Measurements from ENCODE around the gene SSRP1. TPM values are rescaled to one million over a fixed set of nuclear protein-coding genes. Genes with fewer than 3 reads are reported as not detected.
"Not testable (repeated sequence)": the region's sequence is repeated elsewhere in the genome, so short reads cannot be mapped to it uniquely, and the experiment has no call there.

The SSRP1 gene
- total and polyA plus RNA-seq, 2 donors (not counting 1 experiment from before 2014, with no cell fraction given): 52.7 to 94.1 TPM

GRCh38 chr11:57287884-57288283 is 47.8 kb downstream of the SSRP1 start:
- Histone ChIP-seq H3K36me3 (ENCODE audit: control insufficient read depth, insufficient read depth, low read length) (no peaks in the 10 kb centered on the region), H3K27ac (ENCODE audit: insufficient read depth, low read length) (no peak overlapping the region), H3K4me2 (ENCODE audit: extremely low read depth, insufficient read depth, low read length) (no peak overlapping the region), H3K4me1 (ENCODE audit: control insufficient read depth, extremely low read depth, insufficient read depth, low read length) (peaks cover 20% of the 10 kb centered on the region), H3K4me3 (replicated peaks in 1 of 4; ENCODE audit: control extremely low read depth in 1 of 4, insufficient read depth in 1 of 4, low read depth in 3 of 4, low read length in 4 of 4) (no peak overlapping the region), H3K79me2 (ENCODE audit: control insufficient read depth, insufficient read depth, low read length) (no peaks in the 10 kb centered on the region), H3K9me3 (ENCODE audit: control insufficient read depth, insufficient read depth, low read depth, low read length) (no peaks in the 10 kb centered on the region), H3K9ac (ENCODE audit: insufficient read depth, low read length) (no peak overlapping the region), H4K20me1 (ENCODE audit: control insufficient read depth, extremely low read depth, insufficient read depth, low read length) (no peaks in the 10 kb centered on the region), H3K27me3 (ENCODE audit: control insufficient read depth, insufficient read depth, low read length) (no peaks in the 10 kb centered on the region), H2AFZ (ENCODE audit: low read length) (no peak overlapping the region)
- TF ChIP-seq EZH2 (IDR thresholded peaks at IDR 0.05; ENCODE audit: low read length, missing control alignments) (no peak), CTCF (conservative IDR thresholded peaks at IDR 0.05 in 1 of 2, IDR thresholded peaks at IDR 0.05 in 1 of 2; ENCODE audit: low read depth in 1 of 2, low read length in 2 of 2) (no peak)
- DNase-seq (ENCODE audit: low read depth in 2 of 2): no peak

- no peaks in the 10 kb centered on the region for H3K79me2 ChIP-seq (ENCODE audit: control insufficient read depth, insufficient read depth, low read length)
- TF ChIP-seq CTCF (conservative IDR thresholded peaks at IDR 0.05 in 1 of 2, IDR thresholded peaks at IDR 0.05 in 1 of 2; ENCODE audit: low read depth in 1 of 2, low read length in 2 of 2): no peak
- no peak for TF ChIP-seq EZH2 (IDR thresholded peaks at IDR 0.05; ENCODE audit: low read length, missing control alignments)
- H2AFZ ChIP-seq (ENCODE audit: low read length): no peak overlapping the region
- H3K36me3 ChIP-seq (ENCODE audit: control insufficient read depth, insufficient read depth, low read length): no peaks in the 10 kb centered on the region
- no peaks in the 10 kb centered on the region for H3K27me3 ChIP-seq (ENCODE audit: control insufficient read depth, insufficient read depth, low read length)
- no peak overlapping the region for H3K27ac ChIP-seq (ENCODE audit: insufficient read depth, low read length)
- H3K4me1 ChIP-seq (ENCODE audit: control insufficient read depth, extremely low read depth, insufficient read depth, low read length): peaks cover 9% of the 10 kb centered on the region
- H4K20me1 ChIP-seq (ENCODE audit: control insufficient read depth, extremely low read depth, insufficient read depth, low read length): no peaks in the 10 kb centered on the region
- H3K4me2 ChIP-seq (ENCODE audit: extremely low read depth, insufficient read depth, low read length): no peak overlapping the region
- H3K9me3 ChIP-seq (ENCODE audit: control insufficient read depth, insufficient read depth, low read depth, low read length): no peaks in the 10 kb centered on the region
- no peak overlapping the region for H3K4me3 ChIP-seq (replicated peaks in 1 of 4; ENCODE audit: control extremely low read depth in 1 of 4, insufficient read depth in 1 of 4, low read depth in 3 of 4, low read length in 4 of 4)
- DNase-seq (ENCODE audit: low read depth in 2 of 2): no peak
- H3K9ac ChIP-seq (ENCODE audit: insufficient read depth, low read length): no peak overlapping the region
Measured at GRCh38 chr11:57283231-57283990, 52.3 kb downstream of the SSRP1 start.

- not testable (repeated sequence) for H3K79me2 ChIP-seq (ENCODE audit: control insufficient read depth, insufficient read depth, low read length); H3K27ac ChIP-seq (ENCODE audit: insufficient read depth, low read length); H3K27me3 ChIP-seq (ENCODE audit: control insufficient read depth, insufficient read depth, low read length); H3K9me3 ChIP-seq (ENCODE audit: control insufficient read depth, insufficient read depth, low read depth, low read length); H3K36me3 ChIP-seq (ENCODE audit: control insufficient read depth, insufficient read depth, low read length); H3K4me3 ChIP-seq (replicated peaks in 1 of 4; ENCODE audit: control extremely low read depth in 1 of 4, insufficient read depth in 1 of 4, low read depth in 3 of 4, low read length in 4 of 4); H2AFZ ChIP-seq (ENCODE audit: low read length); DNase-seq (ENCODE audit: low read depth in 2 of 2); H3K9ac ChIP-seq (ENCODE audit: insufficient read depth, low read length); H3K4me2 ChIP-seq (ENCODE audit: extremely low read depth, insufficient read depth, low read length); H4K20me1 ChIP-seq (ENCODE audit: control insufficient read depth, extremely low read depth, insufficient read depth, low read length)
- H3K4me1 ChIP-seq (ENCODE audit: control insufficient read depth, extremely low read depth, insufficient read depth, low read length): peaks cover 16% of the 10 kb centered on the region
Measured at GRCh38 chr11:57281546-57281945, 54.1 kb downstream of the SSRP1 start.
